Left ventricle myocardium inferior (tissue), 1 donor: ENCODE data around the gene AIFM1. TPM values are rescaled to one million over a fixed set of nuclear protein-coding genes. Genes with fewer than 3 reads are reported as not detected.

Experiments used
- DNase-seq: peaks from one replicate; pipeline ENCODE4 v3.0.0-alpha.2; 2020
- H3K27ac ChIP-seq: fragments of 200-600 bp; replicated peaks from 2 replicates; pipeline ENCODE4 v1.8.0; 2021
- H3K27me3 ChIP-seq: fragments of 200-600 bp; 2 replicates; pipeline ENCODE4 v1.8.0; 2021; ENCODE audit warnings: low read depth
- H3K36me3 ChIP-seq: fragments of 200-600 bp; 2 replicates; pipeline ENCODE4 v1.8.0; 2021
- H3K4me1 ChIP-seq: fragments of 200-600 bp; 2 replicates; pipeline ENCODE4 v1.8.0; 2021
- H3K4me3 ChIP-seq: fragments of 200-600 bp; 2 replicates; pipeline ENCODE4 v1.8.0; 2021; ENCODE audit warnings: mild to moderate bottlenecking, moderate library complexity
- H3K9me3 ChIP-seq: fragments of 200-600 bp; replicated peaks from 2 replicates; pipeline ENCODE4 v1.8.0; 2021
- CTCF ChIP-seq: fragments of 200-600 bp; IDR thresholded peaks from 2 replicates; pipeline ENCODE4 v1.8.0; 2021; ENCODE audit warnings: antibody characterized with exemption, mild to moderate bottlenecking, borderline replicate concordance
- intact Hi-C: fragments of 100-400 bp; cut with micrococcal nuclease; formaldehyde crosslinking; loops from one replicate; pipeline ENCODE4 v1.11.0; 2022
- total RNA-seq: library from RNA; stranded (reverse); fragmentation: NEBNext Ultra II Directional; extraction: Animal tissue kit (Norgen Biotek cat#: 25700); gene quantifications from one replicate; pipeline ENCODE4 v1.2.1, GENCODE V29; 2021
- donor health status: DM: no; HTN: yes; CAD: no; lungs with severe emphysema.

AIFM1 gene
- total RNA-seq, 1 donor from 2014 or later, result 127 TPM

- Histone ChIP-seq H3K27me3 (no peaks in the 10 kb centered on the region), H3K4me1 (peaks cover 41% of the 10 kb centered on the region), H3K27ac (peak overlapping the region; percentile 62), H3K9me3 (no peaks in the 10 kb centered on the region), H3K36me3 (no peaks in the 10 kb centered on the region), H3K4me3 (no peak overlapping the region)
- no peak for TF ChIP-seq CTCF
- intact Hi-C loops, result no loop called here
- DNase-seq, result no peak
Measured at GRCh38 chrX:130083107-130083490, 82.5 kb downstream of the AIFM1 start.

- Histone ChIP-seq H3K27ac (peak overlapping the region; percentile 62), H3K9me3 (no peaks in the 10 kb centered on the region), H3K36me3 (no peaks in the 10 kb centered on the region), H3K27me3 (no peaks in the 10 kb centered on the region), H3K4me3 (peak overlapping the region; percentile 40), H3K4me1 (peaks cover 41% of the 10 kb centered on the region)
- intact Hi-C loops, result no loop called here
- DNase-seq, result peak; percentile 29
- TF ChIP-seq CTCF, result peak; percentile 29
Measured at GRCh38 chrX:130082244-130083106, 83.2 kb downstream of the AIFM1 start.

GRCh38 chrX:130081421-130082045 lies 84.1 kb downstream of the AIFM1 start:
- no peak for DNase-seq
- intact Hi-C loops, result no loop called here

GRCh38 chrX:130080791-130081367 lies 84.8 kb downstream of the AIFM1 start:
- H3K36me3 ChIP-seq, result no peaks in the 10 kb centered on the region
- H3K4me1 ChIP-seq, result peaks cover 41% of the 10 kb centered on the region
- no peak for TF ChIP-seq CTCF
- H3K27me3 ChIP-seq, result no peaks in the 10 kb centered on the region
- H3K27ac ChIP-seq, result no peak overlapping the region
- no peak overlapping the region for H3K4me3 ChIP-seq
- intact Hi-C loops, result no loop called here
- no peak for DNase-seq
- H3K9me3 ChIP-seq, result no peaks in the 10 kb centered on the region

More at GRCh38 chrX:130081421-130082045, 84.1 kb downstream of the AIFM1 start:
- Histone ChIP-seq H3K4me3 (peak overlapping the region; percentile 40), H3K4me1 (peaks cover 41% of the 10 kb centered on the region), H3K9me3 (no peaks in the 10 kb centered on the region), H3K36me3 (no peaks in the 10 kb centered on the region), H3K27ac (peak overlapping the region; percentile 62), H3K27me3 (no peaks in the 10 kb centered on the region)
- TF ChIP-seq CTCF, result no peak

- intact Hi-C loops, result loop anchor here (5.0 kb wide), 2 partner anchors 42 to 112 kb away; no protein-coding TSS in a partner anchor
- Histone ChIP-seq H3K36me3 (no peaks in the 10 kb centered on the region), H3K27ac (no peak overlapping the region), H3K27me3 (no peaks in the 10 kb centered on the region), H3K4me3 (no peak overlapping the region), H3K4me1 (peaks cover 35% of the 10 kb centered on the region), H3K9me3 (no peaks in the 10 kb centered on the region)
- no peak for DNase-seq
- TF ChIP-seq CTCF, result peak; percentile 72
Measured at GRCh38 chrX:130079824-130080406, 85.7 kb downstream of the AIFM1 start.
